IMR-90 (cell line): Measurements from ENCODE around the gene CA11. TPM values are rescaled to one million over a fixed set of nuclear protein-coding genes. Genes with fewer than 3 reads are reported as not detected.

Experiments used
- ATAC-seq: fragments of 200-7000 bp; cut with Tn5 transposase; 2 replicates; pipeline ENCODE4 v1.9.1; 2020; ENCODE audit warnings: low read depth, mild to moderate bottlenecking, moderate library complexity
- BruUV-seq: library from RNA; stranded (reverse); fragments of 400-500 nt; replicated peaks from 2 replicates; lab custom pipeline; 2021; lab: Mats Ljungman, UMichigan
- CTCF ChIA-PET: fragments of 300-600 bp; formaldehyde crosslinking; extraction: SDS; loops from one replicate; lab custom pipeline; 2021; ENCODE audit warnings: antibody characterized with exemption; lab: Yijun Ruan, JAX
- POLR2A ChIA-PET: fragments of 300-600 bp; sonication (Branson Sonifier 250); formaldehyde crosslinking; loops from one replicate; lab custom pipeline; 2022; ENCODE audit warnings: antibody characterized with exemption; ENCODE audit not compliant: unreplicated experiment; lab: Charles Lee
- DNase-seq: peaks from one replicate; pipeline ENCODE4 v3.0.0; 2013
- H2AFZ ChIP-seq: replicated peaks from 2 replicates; pipeline ENCODE3; 2013; ENCODE audit warnings: low read length, mild to moderate bottlenecking; ENCODE audit not compliant: poor library complexity
- H2AK5ac ChIP-seq: 2 replicates; pipeline ENCODE4 v1.6.1; 2013; ENCODE audit warnings: low read depth, low read length, inconsistent platforms
- H2AK9ac ChIP-seq: replicated peaks from 2 replicates; pipeline ENCODE3; 2013; ENCODE audit warnings: mild to moderate bottlenecking, low read depth, low read length, moderate library complexity; ENCODE audit not compliant: poor library complexity
- H2BK120ac ChIP-seq: 2 replicates; pipeline ENCODE4 v1.6.1; 2013; ENCODE audit warnings: low read depth, low read length, inconsistent platforms
- H2BK15ac ChIP-seq: 3 replicates; pipeline ENCODE4 v1.6.1; 2013; ENCODE audit warnings: low read depth, low read length, inconsistent platforms
- H2BK20ac ChIP-seq: 2 replicates; pipeline ENCODE4 v1.6.1; 2013; ENCODE audit warnings: low read depth, mild to moderate bottlenecking, inconsistent platforms, low read length, moderate library complexity
- H2BK5ac ChIP-seq: 2 replicates; pipeline ENCODE4 v1.6.1; 2013; ENCODE audit warnings: mild to moderate bottlenecking, low read depth, low read length, inconsistent platforms; ENCODE audit not compliant: poor library complexity, severe bottlenecking
- H3K14ac ChIP-seq: replicated peaks from 2 replicates; pipeline ENCODE4 v1.6.1; 2013; ENCODE audit warnings: low read depth, low read length, inconsistent platforms
- H3K18ac ChIP-seq: 2 replicates; pipeline ENCODE4 v1.6.1; 2013; ENCODE audit warnings: low read depth, low read length, control low read depth
- H3K23ac ChIP-seq: 2 replicates; pipeline ENCODE4 v1.6.1; 2013; ENCODE audit warnings: low read depth, low read length, inconsistent platforms
- H3K27ac ChIP-seq: 2 replicates; pipeline ENCODE4 v1.5.1; 2013; ENCODE audit warnings: mild to moderate bottlenecking, control low read depth, low read length; ENCODE audit not compliant: insufficient read depth
- H3K27me3 ChIP-seq: 2 replicates; pipeline ENCODE4 v1.6.1; 2013; ENCODE audit warnings: low read length; ENCODE audit not compliant: control insufficient read depth, insufficient read depth
- H3K36me3 ChIP-seq: 2 replicates; pipeline ENCODE4 v1.6.1; 2013; ENCODE audit warnings: low read length, mixed read lengths; ENCODE audit not compliant: control insufficient read depth, insufficient read depth
- H3K4ac ChIP-seq: 2 replicates; pipeline ENCODE4 v1.6.1; 2013; ENCODE audit warnings: low read depth, low read length, inconsistent platforms
- H3K4me1 ChIP-seq: 2 replicates; pipeline ENCODE4 v1.6.1; 2013; ENCODE audit warnings: low read length, mixed read lengths; ENCODE audit not compliant: control insufficient read depth, insufficient read depth
- H3K4me2 ChIP-seq: 2 replicates; pipeline ENCODE4 v1.6.1; 2013; ENCODE audit warnings: low read depth, mild to moderate bottlenecking, control low read depth, low read length, moderate library complexity
- H3K4me3 ChIP-seq: 2 replicates; pipeline ENCODE4 v1.5.1; 2013; ENCODE audit warnings: low read depth, mild to moderate bottlenecking, control low read depth, low read length, moderate library complexity; ENCODE audit not compliant: insufficient read depth
- H3K56ac ChIP-seq: 2 replicates; pipeline ENCODE4 v1.6.1; 2013; ENCODE audit warnings: low read length, inconsistent platforms; ENCODE audit not compliant: insufficient read depth; ENCODE audit errors: extremely low read depth
- H3K79me1 ChIP-seq, 2 experiments: 2 replicates each; pipeline ENCODE4 v1.6.1; 2013; ENCODE audit warnings: low read length in 2 of 2, inconsistent platforms in 1 of 2, low read depth in 1 of 2
- H3K9ac ChIP-seq: 2 replicates; pipeline ENCODE4 v1.6.1; 2013; ENCODE audit warnings: low read depth, low read length, control low read depth
- H3K9me1 ChIP-seq: 2 replicates; pipeline ENCODE4 v1.6.1; 2013; ENCODE audit warnings: low read length, inconsistent platforms; ENCODE audit not compliant: insufficient read depth
- H3K9me3 ChIP-seq: 2 replicates; pipeline ENCODE4 v1.6.1; 2013; ENCODE audit warnings: low read length; ENCODE audit not compliant: control insufficient read depth, insufficient read depth
- H4K20me1 ChIP-seq: 2 replicates; pipeline ENCODE4 v1.6.1; 2013; ENCODE audit warnings: low read length, inconsistent platforms; ENCODE audit not compliant: insufficient read depth
- H4K5ac ChIP-seq: 2 replicates; pipeline ENCODE4 v1.6.1; 2013; ENCODE audit warnings: mild to moderate bottlenecking, low read depth, low read length, control low read depth
- H4K8ac ChIP-seq, 2 experiments: 2 replicates each; pipeline ENCODE4 v1.6.1; 2013; ENCODE audit warnings: low read depth in 2 of 2, low read length in 2 of 2, control low read depth in 1 of 2, inconsistent platforms in 1 of 2
- H4K91ac ChIP-seq: 2 replicates; pipeline ENCODE4 v1.6.1; 2013; ENCODE audit warnings: low read depth, low read length, inconsistent platforms; ENCODE audit not compliant: insufficient read depth
- CEBPB ChIP-seq: IDR thresholded peaks from 2 replicates; pipeline ENCODE4 v1.6.1; 2012; ENCODE audit warnings: low read depth, low read length, improper control_type of control experiment
- CHD1 ChIP-seq: IDR thresholded peaks from 2 replicates; pipeline ENCODE4 v1.6.1; 2012; ENCODE audit warnings: low read depth, low read length, improper control_type of control experiment
- FOS ChIP-seq: fragments of 150-350 bp; IDR thresholded peaks from 2 replicates; pipeline ENCODE4 v1.6.1; 2016; ENCODE audit warnings: low read depth, low read length
- MAFK ChIP-seq: IDR thresholded peaks from 2 replicates; pipeline ENCODE4 v1.6.1; 2012; ENCODE audit warnings: low read depth, low read length, improper control_type of control experiment
- MXI1 ChIP-seq: IDR thresholded peaks from 2 replicates; pipeline ENCODE4 v1.6.1; 2012; ENCODE audit warnings: low read depth, mild to moderate bottlenecking, low read length, moderate library complexity, borderline replicate concordance
- RCOR1 ChIP-seq: IDR thresholded peaks from 2 replicates; pipeline ENCODE4 v1.6.1; 2012; ENCODE audit warnings: mild to moderate bottlenecking, low read length, improper control_type of control experiment; ENCODE audit not compliant: insufficient replicate concordance
- RFX5 ChIP-seq: IDR thresholded peaks from 2 replicates; pipeline ENCODE4 v1.8.0; 2012; ENCODE audit warnings: low read depth, mild to moderate bottlenecking, low read length, moderate library complexity
- SMC3 ChIP-seq: fragments of 150-350 bp; IDR thresholded peaks from 2 replicates; pipeline ENCODE4 v1.6.1; 2016; ENCODE audit warnings: low read depth, mild to moderate bottlenecking, antibody characterized with exemption, low read length, moderate library complexity
- WGBS, 2 experiments: methylation state at CpG; one replicate each; pipeline versions ENCODE4 v1.1.5 to v1.1.7; 2013; ENCODE audit warnings: missing lambda C conversion rate in 2 of 2; ENCODE audit not compliant: insufficient read length in 1 of 2; ENCODE audit errors: extremely low coverage in 2 of 2; 5-methylcytosine and 5-hydroxymethylcytosine counted together
- dilution Hi-C: fragments of 300-500 bp; cut with HindIII; formaldehyde crosslinking; loops from one replicate; pipeline ENCODE4 v1.14.3; 2018; ENCODE audit warnings: low sequenced_read_pairs; ENCODE audit not compliant: unreplicated experiment
- in situ Hi-C: fragments of 300-500 bp; cut with MboI; formaldehyde crosslinking; loops from 3 replicates; pipeline ENCODE4 v1.14.3; 2019; ENCODE audit warnings: low sequenced_read_pairs, inconsistent platforms, mixed read lengths
- intact Hi-C: fragments of 100-400 bp; cut with micrococcal nuclease; formaldehyde crosslinking; loops from 2 replicates; pipeline ENCODE4 v1.10.0; 2022
- polyA plus RNA-seq, 3 experiments: library from polyadenylated mRNA; depleted of rRNA; stranded (reverse); fragments of >200 nt; gene quantifications; 2 replicates each; pipeline ENCODE4 v1.2.3, GENCODE V29; 2012; ENCODE audit warnings: low replicate concordance in 1 of 3
- total RNA-seq: library from RNA; depleted of rRNA; stranded (reverse); fragments of >200 nt; gene quantifications from 2 replicates; pipeline ENCODE4 v1.2.3, GENCODE V29; 2012
- TF ChIP-seq, protein P1 (sequence below): conservative IDR thresholded peaks from 2 replicates; pipeline ENCODE4 v1.5.1; 2012; ENCODE audit warnings: mild to moderate bottlenecking, low read depth, low read length, improper control_type of control experiment
- TF ChIP-seq, protein P2 (sequence below): fragments of 150-350 bp; IDR thresholded peaks from 2 replicates; pipeline ENCODE4 v1.6.1; 2017; ENCODE audit warnings: mild to moderate bottlenecking, antibody characterized with exemption, low read length, low read depth
- TF ChIP-seq, protein P3 (sequence below): fragments of 150-350 bp; IDR thresholded peaks from 2 replicates; pipeline ENCODE4 v1.6.1; 2016; ENCODE audit warnings: low read depth, mild to moderate bottlenecking, low read length, moderate library complexity, borderline replicate concordance

The CA11 gene
- total and polyA plus RNA-seq, 2 of the 4 experiments (the other 2 are of a cell fraction) = 1.3 to 2.9 TPM

DNA sequence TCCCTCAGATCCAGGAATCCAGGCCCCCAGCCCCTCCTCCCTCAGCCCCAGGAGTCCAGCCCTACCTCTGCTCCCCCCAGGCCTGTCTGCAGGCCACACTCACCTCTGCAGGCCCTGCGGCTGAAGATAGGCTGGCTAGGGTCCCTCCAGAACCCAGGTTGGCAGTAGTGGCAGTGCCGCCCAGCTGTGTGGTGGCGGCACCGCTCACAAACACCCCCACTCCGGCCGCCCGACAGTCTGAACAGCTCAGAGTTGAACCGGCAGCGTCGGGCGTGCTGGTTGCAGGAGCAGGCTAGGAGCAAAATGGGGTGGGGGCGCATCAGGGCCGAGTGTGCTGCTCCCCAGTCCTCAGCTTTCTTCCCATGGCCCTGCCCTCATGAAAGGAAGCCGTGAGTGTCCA lies 18.5 kb upstream of the CA11 start:
- Histone ChIP-seq H3K9me1 (no peaks in the 10 kb centered on the region), H3K56ac (no peak overlapping the region), H2BK20ac (no peak overlapping the region), H3K9ac (no peak overlapping the region), H3K23ac (no peak overlapping the region), H3K4me2 (no peak overlapping the region), H4K5ac (no peak overlapping the region), H3K4me3 (no peak overlapping the region), H3K27ac (no peak overlapping the region), H2BK15ac (no peak overlapping the region), H3K27me3 (peaks cover 2% of the 10 kb centered on the region), H2BK120ac (no peak overlapping the region), H3K36me3 (no peaks in the 10 kb centered on the region), H3K9me3 (no peaks in the 10 kb centered on the region), H3K18ac (no peak overlapping the region), H3K4me1 (no peaks in the 10 kb centered on the region), H3K79me1 (no peaks in the 10 kb centered on the region), H2AK9ac (no peak overlapping the region), H4K91ac (no peak overlapping the region), H2AK5ac (no peak overlapping the region), H2AFZ (no peak overlapping the region), H4K20me1 (no peaks in the 10 kb centered on the region), H3K14ac (no peak overlapping the region), H4K8ac (no peak overlapping the region), H3K4ac (no peak overlapping the region), H2BK5ac (no peak overlapping the region)
- ATAC-seq (no peak), DNase-seq (no peak)
- ChIA-PET CTCF (no interaction called here), POLR2A (no interaction called here)
- WGBS, 2 experiments = 50% methylated on average over 2 of the region's 14 CpGs; no CpG with 5 or more reads in 1 of the 2 experiments
- no TSS peak for BruUV-seq
- intact Hi-C loops (no loop called here), in situ Hi-C loops (no loop called here), dilution Hi-C loops (no loop called here)
- no peak for TF ChIP-seq RCOR1
- no peak for TF ChIP-seq FOS
- TF ChIP-seq CHD1 = no peak
- no peak for TF ChIP-seq MAFK
- TF ChIP-seq CEBPB = no peak
- no peak for TF ChIP-seq SMC3
- TF ChIP-seq, protein P1, sequence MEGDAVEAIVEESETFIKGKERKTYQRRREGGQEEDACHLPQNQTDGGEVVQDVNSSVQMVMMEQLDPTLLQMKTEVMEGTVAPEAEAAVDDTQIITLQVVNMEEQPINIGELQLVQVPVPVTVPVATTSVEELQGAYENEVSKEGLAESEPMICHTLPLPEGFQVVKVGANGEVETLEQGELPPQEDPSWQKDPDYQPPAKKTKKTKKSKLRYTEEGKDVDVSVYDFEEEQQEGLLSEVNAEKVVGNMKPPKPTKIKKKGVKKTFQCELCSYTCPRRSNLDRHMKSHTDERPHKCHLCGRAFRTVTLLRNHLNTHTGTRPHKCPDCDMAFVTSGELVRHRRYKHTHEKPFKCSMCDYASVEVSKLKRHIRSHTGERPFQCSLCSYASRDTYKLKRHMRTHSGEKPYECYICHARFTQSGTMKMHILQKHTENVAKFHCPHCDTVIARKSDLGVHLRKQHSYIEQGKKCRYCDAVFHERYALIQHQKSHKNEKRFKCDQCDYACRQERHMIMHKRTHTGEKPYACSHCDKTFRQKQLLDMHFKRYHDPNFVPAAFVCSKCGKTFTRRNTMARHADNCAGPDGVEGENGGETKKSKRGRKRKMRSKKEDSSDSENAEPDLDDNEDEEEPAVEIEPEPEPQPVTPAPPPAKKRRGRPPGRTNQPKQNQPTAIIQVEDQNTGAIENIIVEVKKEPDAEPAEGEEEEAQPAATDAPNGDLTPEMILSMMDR = no peak
- TF ChIP-seq, protein P2, sequence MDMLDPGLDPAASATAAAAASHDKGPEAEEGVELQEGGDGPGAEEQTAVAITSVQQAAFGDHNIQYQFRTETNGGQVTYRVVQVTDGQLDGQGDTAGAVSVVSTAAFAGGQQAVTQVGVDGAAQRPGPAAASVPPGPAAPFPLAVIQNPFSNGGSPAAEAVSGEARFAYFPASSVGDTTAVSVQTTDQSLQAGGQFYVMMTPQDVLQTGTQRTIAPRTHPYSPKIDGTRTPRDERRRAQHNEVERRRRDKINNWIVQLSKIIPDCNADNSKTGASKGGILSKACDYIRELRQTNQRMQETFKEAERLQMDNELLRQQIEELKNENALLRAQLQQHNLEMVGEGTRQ = no peak
- TF ChIP-seq MXI1 = no peak
- TF ChIP-seq, protein P3, sequence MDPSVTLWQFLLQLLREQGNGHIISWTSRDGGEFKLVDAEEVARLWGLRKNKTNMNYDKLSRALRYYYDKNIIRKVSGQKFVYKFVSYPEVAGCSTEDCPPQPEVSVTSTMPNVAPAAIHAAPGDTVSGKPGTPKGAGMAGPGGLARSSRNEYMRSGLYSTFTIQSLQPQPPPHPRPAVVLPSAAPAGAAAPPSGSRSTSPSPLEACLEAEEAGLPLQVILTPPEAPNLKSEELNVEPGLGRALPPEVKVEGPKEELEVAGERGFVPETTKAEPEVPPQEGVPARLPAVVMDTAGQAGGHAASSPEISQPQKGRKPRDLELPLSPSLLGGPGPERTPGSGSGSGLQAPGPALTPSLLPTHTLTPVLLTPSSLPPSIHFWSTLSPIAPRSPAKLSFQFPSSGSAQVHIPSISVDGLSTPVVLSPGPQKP = no peak
- no peak for TF ChIP-seq RFX5
